NCI-H345 treated with DMSO at 0.1 percent for 48 hours (cell line): ENCODE data around the gene MID2.
"Not testable (repeated sequence)": the region's sequence is repeated elsewhere in the genome, so short reads cannot be mapped to it uniquely, and the experiment has no call there.

Experiments
- DNase-seq: peaks from one replicate; lab custom pipeline; 2025; ENCODE audit not compliant: unreplicated experiment; lab: John Stamatoyannopoulos, UW

Gene MID2

GRCh38 chrX:107842715-107843400, 17.2 kb downstream of the MID2 start:
- DNase-seq, result no peak

- no peak for DNase-seq
These were observed 20.0 kb downstream of the MID2 start for GRCh38 chrX:107845625-107846024.

GRCh38 chrX:107848591-107848990, 22.9 kb downstream of the MID2 start:
- no peak for DNase-seq

GRCh38 chrX:107849747-107850421, 24.2 kb downstream of the MID2 start:
- DNase-seq, result no peak

GRCh38 chrX:107850422-107850765, 24.7 kb downstream of the MID2 start:
- no peak for DNase-seq

GRCh38 chrX:107851215-107851614, 25.5 kb downstream of the MID2 start:
- DNase-seq, result no peak

GRCh38 chrX:107851665-107852064, 26.0 kb downstream of the MID2 start:
- DNase-seq, result not testable (repeated sequence)

- DNase-seq, result no peak
These were observed 30.6 kb downstream of the MID2 start for GRCh38 chrX:107856289-107856688.

GRCh38 chrX:107857041-107857440, 31.4 kb downstream of the MID2 start:
- not testable (repeated sequence) for DNase-seq

GRCh38 chrX:107857837-107858236, 32.2 kb downstream of the MID2 start:
- DNase-seq, result peak; percentile 67

- DNase-seq, result no peak
These were observed 35.4 kb downstream of the MID2 start for GRCh38 chrX:107861056-107861455.

GRCh38 chrX:107871136-107871535, 45.5 kb downstream of the MID2 start:
- no peak for DNase-seq

- DNase-seq, result no peak
These were observed 52.4 kb downstream of the MID2 start for GRCh38 chrX:107878106-107878505.

GRCh38 chrX:107880054-107880610, 54.5 kb downstream of the MID2 start:
- no peak for DNase-seq

GRCh38 chrX:107894038-107894437, 68.4 kb downstream of the MID2 start:
- peak; percentile 33 for DNase-seq

- DNase-seq, result no peak
These were observed 77.1 kb downstream of the MID2 start for GRCh38 chrX:107902721-107903120.

- no peak for DNase-seq
These were observed 79.7 kb downstream of the MID2 start for GRCh38 chrX:107905366-107905765.

- DNase-seq, result no peak
These were observed 98.6 kb downstream of the MID2 start for GRCh38 chrX:107924136-107924746.

GRCh38 chrX:107934262-107934661, 108.6 kb downstream of the MID2 start:
- DNase-seq, result no peak

- no peak for DNase-seq
These were observed 109.5 kb downstream of the MID2 start for GRCh38 chrX:107935200-107935599.

- DNase-seq, result peak; percentile 2
These were observed 110.2 kb downstream of the MID2 start for GRCh38 chrX:107935664-107936433.

GRCh38 chrX:107936434-107936730, 110.7 kb downstream of the MID2 start:
- no peak for DNase-seq
